HG03060 (cell line): ENCODE measurements around the gene FBXW2.
A peak's percentile ranks its signal among the peaks of the same experiment; 100 is the strongest.

ENCODE experiments used
- ATAC-seq: cut with Tn5 transposase; IDR thresholded peaks from one replicate; pipeline ENCODE4 v1.9.1; 2021; ENCODE audit warnings: low read depth, moderate number of reproducible peaks; ENCODE audit not compliant: unreplicated experiment

FBXW2 gene

GRCh38 chr9:120780367-120780766, 12.8 kb downstream of the FBXW2 start:
- ATAC-seq: no peak

- ATAC-seq: no peak
These were observed 14.0 kb downstream of the FBXW2 start for GRCh38 chr9:120779227-120779626.

- ATAC-seq: no peak
These were observed 14.5 kb downstream of the FBXW2 start for GRCh38 chr9:120778758-120779157.

- no peak for ATAC-seq
These were observed 16.0 kb downstream of the FBXW2 start for GRCh38 chr9:120777229-120777628.

- ATAC-seq: no peak
These were observed 16.4 kb downstream of the FBXW2 start for GRCh38 chr9:120776788-120777187.

GRCh38 chr9:120775859-120776258, 17.4 kb downstream of the FBXW2 start:
- no peak for ATAC-seq

- ATAC-seq: no peak
These were observed 18.5 kb downstream of the FBXW2 start for GRCh38 chr9:120774719-120775118.

- no peak for ATAC-seq
These were observed 20.0 kb downstream of the FBXW2 start for GRCh38 chr9:120773256-120773655.

- ATAC-seq: no peak
These were observed 22.3 kb downstream of the FBXW2 start for GRCh38 chr9:120770931-120771330.

- no peak for ATAC-seq
These were observed 24.3 kb downstream of the FBXW2 start for GRCh38 chr9:120768886-120769285.

- ATAC-seq: no peak
These were observed 25.0 kb downstream of the FBXW2 start for GRCh38 chr9:120768247-120768646.

GRCh38 chr9:120767451-120767850, 25.8 kb downstream of the FBXW2 start:
- ATAC-seq: no peak

GRCh38 chr9:120765910-120766425, 27.2 kb downstream of the FBXW2 start:
- ATAC-seq: no peak

GRCh38 chr9:120764476-120764875, 28.7 kb downstream of the FBXW2 start:
- ATAC-seq: no peak

- no peak for ATAC-seq
These were observed 32.2 kb downstream of the FBXW2 start for GRCh38 chr9:120761006-120761405.

GRCh38 chr9:120759755-120760400, 33.3 kb downstream of the FBXW2 start:
- ATAC-seq: no peak

GRCh38 chr9:120758544-120758943, 34.7 kb downstream of the FBXW2 start:
- ATAC-seq: no peak

- no peak for ATAC-seq
These were observed 35.9 kb downstream of the FBXW2 start for GRCh38 chr9:120757026-120757913.

GRCh38 chr9:120756531-120756930, 36.7 kb downstream of the FBXW2 start:
- no peak for ATAC-seq

GRCh38 chr9:120755810-120756434, 37.3 kb downstream of the FBXW2 start:
- ATAC-seq: no peak

- peak; percentile 68 for ATAC-seq
These were observed 38.2 kb downstream of the FBXW2 start for GRCh38 chr9:120755044-120755443.
